Vagina (tissue), 2 donors: Measurements from ENCODE around the gene SLC25A40. TPM values are rescaled to one million over a fixed set of nuclear protein-coding genes. Genes with fewer than 3 reads are reported as not detected.
"Not testable (repeated sequence)": the region's sequence is repeated elsewhere in the genome, so short reads cannot be mapped to it uniquely, and the experiment has no call there.

Experiments
- DNase-seq, 2 donors: peaks; one replicate each; pipeline ENCODE4 v3.0.0-alpha.2; 2017; ENCODE audit errors: extremely low spot score in 2 of 2
- H3K27ac ChIP-seq: fragments of 200-600 bp; sonication (generic); one replicate; pipeline ENCODE4 v1.5.1; 2019
- H3K27me3 ChIP-seq: fragments of 200-600 bp; sonication (generic); one replicate; pipeline ENCODE4 v1.5.1; 2019
- H3K36me3 ChIP-seq, 2 donors: fragments of 200-600 bp; sonication (generic); one replicate each; pipeline ENCODE4 v1.5.1; 2017 to 2019
- H3K4me1 ChIP-seq: fragments of 200-600 bp; sonication (generic); one replicate; pipeline ENCODE4 v1.5.1; 2019
- H3K4me3 ChIP-seq, 2 donors: fragments of 200-600 bp; sonication (generic); 1 replicate in 1 of 2; 2 replicates in 1 of 2; pipeline ENCODE4 v1.5.1; 2016 to 2019
- H3K9me3 ChIP-seq: fragments of 200-600 bp; sonication (generic); one replicate; pipeline ENCODE4 v1.5.1; 2019
- POLR2A ChIP-seq, 2 donors: fragments of 450-650 bp; IDR thresholded peaks; one replicate each; pipeline ENCODE4 v1.6.1; 2017; ENCODE audit warnings: antibody characterized with exemption in 2 of 2, mild to moderate bottlenecking in 2 of 2, moderate library complexity in 2 of 2
- POLR2AphosphoS5 ChIP-seq, 2 donors: sonication (generic); formaldehyde crosslinking; IDR thresholded peaks; one replicate each; pipeline ENCODE4 v1.9.0; 2017; ENCODE audit warnings: antibody characterized with exemption in 2 of 2, mild to moderate bottlenecking in 2 of 2, low read depth in 1 of 2; ENCODE audit not compliant: insufficient read depth in 1 of 2
- intact Hi-C: fragments of 100-400 bp; cut with DNase I; formaldehyde crosslinking; loops from one replicate; pipeline ENCODE4 v1.15.1; 2023
- total RNA-seq: library from RNA; depleted of rRNA; stranded (reverse); fragments of >200 nt; gene quantifications from one replicate; pipeline ENCODE4 v1.2.3, GENCODE V29; 2016
- TF ChIP-seq, protein P1 (sequence below), 3 experiments: fragments of 450-650 bp in 2 of 3; fragments of 200-600 bp in 1 of 3; sonication (generic) in 1 of 3; IDR thresholded peaks; one replicate each; pipeline ENCODE4 v1.5.1; 2017 to 2019; ENCODE audit warnings: antibody characterized with exemption in 3 of 3, mild to moderate bottlenecking in 2 of 3, moderate library complexity in 2 of 3

SLC25A40 gene
- total RNA-seq, 1 donor from 2014 or later, result 30.0 TPM

DNA sequence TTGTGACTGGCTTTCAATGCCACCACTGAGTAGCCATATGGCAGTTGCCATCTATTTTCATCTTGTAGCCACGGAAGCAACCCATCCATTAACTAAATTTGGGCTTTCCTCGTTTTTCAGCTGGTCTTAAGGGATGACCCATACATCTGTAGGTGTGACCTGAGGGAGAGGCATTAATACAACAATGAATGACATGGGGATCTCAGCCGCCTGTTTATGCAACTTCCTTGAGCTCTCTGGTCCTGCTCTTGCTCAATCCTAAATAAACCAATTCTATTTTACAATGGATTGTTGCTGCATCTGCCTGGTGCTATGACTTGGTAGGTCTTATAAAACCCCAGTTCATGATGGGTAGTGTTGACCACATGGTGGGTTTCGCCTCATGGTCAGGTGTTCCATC lies 36.0 kb upstream of the SLC25A40 start:
- Histone ChIP-seq H3K27me3 (no peaks in the 10 kb centered on the region), H3K4me3 (no peak overlapping the region), H3K9me3 (no peaks in the 10 kb centered on the region), H3K36me3 (no peaks in the 10 kb centered on the region), H3K27ac (no peak overlapping the region), H3K4me1 (no peaks in the 10 kb centered on the region)
- DNase-seq, result no peak
- TF ChIP-seq POLR2A (IDR thresholded peaks at IDR 0.05), result no peak
- TF ChIP-seq, protein P1, sequence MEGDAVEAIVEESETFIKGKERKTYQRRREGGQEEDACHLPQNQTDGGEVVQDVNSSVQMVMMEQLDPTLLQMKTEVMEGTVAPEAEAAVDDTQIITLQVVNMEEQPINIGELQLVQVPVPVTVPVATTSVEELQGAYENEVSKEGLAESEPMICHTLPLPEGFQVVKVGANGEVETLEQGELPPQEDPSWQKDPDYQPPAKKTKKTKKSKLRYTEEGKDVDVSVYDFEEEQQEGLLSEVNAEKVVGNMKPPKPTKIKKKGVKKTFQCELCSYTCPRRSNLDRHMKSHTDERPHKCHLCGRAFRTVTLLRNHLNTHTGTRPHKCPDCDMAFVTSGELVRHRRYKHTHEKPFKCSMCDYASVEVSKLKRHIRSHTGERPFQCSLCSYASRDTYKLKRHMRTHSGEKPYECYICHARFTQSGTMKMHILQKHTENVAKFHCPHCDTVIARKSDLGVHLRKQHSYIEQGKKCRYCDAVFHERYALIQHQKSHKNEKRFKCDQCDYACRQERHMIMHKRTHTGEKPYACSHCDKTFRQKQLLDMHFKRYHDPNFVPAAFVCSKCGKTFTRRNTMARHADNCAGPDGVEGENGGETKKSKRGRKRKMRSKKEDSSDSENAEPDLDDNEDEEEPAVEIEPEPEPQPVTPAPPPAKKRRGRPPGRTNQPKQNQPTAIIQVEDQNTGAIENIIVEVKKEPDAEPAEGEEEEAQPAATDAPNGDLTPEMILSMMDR (IDR thresholded peaks at IDR 0.05), result no peak
- no peak for TF ChIP-seq POLR2AphosphoS5 (IDR thresholded peaks at IDR 0.05; ENCODE audit: insufficient read depth in 1 of 2, low read depth in 1 of 2)
- intact Hi-C loops, result no loop called here

DNA sequence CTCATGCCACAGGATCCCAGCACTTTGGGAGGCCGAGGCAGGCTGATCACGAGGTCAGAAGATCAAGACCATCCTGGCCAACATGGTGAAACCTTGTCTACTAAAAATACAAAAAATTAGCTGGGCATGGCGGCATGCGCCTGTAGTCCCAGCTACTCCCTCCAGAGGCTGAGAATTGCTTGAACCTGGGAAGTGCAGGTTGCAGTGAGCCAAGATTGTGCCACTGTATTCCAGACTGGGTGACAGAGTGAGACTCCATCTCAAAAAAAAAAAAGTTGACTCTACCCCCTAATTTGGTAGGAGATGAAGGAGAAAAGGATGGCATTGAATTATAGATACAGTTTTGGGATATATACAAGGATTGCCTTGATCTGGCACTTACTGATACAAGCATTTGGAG lies 32.7 kb upstream of the SLC25A40 start:
- DNase-seq, intact Hi-C loops, H3K27ac ChIP-seq, H3K9me3 ChIP-seq, H3K27me3 ChIP-seq, H3K4me1 ChIP-seq, H3K36me3 ChIP-seq, H3K4me3 ChIP-seq: not testable (repeated sequence)

DNA sequence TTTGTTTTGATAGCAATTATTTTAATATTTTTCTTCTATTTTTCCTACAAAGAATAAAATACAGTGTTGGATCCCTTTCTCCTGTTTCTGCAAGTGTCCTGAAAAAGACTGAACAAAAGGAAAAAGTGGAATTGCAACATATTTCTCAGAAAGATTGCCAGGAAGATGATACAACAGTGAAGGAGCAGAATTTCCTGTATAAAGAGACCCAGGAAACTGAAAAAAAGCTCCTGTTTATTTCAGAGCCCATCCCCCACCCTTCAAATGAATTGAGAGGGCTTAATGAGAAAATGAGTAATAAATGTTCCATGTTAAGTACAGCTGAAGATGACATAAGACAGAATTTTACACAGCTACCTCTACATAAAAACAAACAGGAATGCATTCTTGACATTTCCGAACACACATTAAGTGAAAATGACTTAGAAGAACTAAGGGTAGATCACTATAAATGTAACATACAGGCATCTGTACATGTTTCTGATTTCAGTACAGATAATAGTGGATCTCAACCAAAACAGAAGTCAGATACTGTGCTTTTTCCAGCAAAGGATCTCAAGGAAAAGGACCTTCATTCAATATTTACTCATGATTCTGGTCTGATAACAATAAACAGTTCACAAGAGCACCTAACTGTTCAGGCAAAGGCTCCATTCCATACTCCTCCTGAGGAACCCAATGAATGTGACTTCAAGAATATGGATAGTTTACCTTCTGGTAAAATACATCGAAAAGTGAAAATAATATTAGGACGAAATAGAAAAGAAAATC lies 31.2 kb upstream of the SLC25A40 start:
- DNase-seq, H3K9me3 ChIP-seq, H3K27ac ChIP-seq, H3K4me1 ChIP-seq, H3K4me3 ChIP-seq, H3K27me3 ChIP-seq, intact Hi-C loops, H3K36me3 ChIP-seq: not testable (repeated sequence)

GRCh38 chr7:87899255-87899654 lies 23.1 kb upstream of the SLC25A40 start:
- Histone ChIP-seq H3K4me3 (no peak overlapping the region), H3K9me3 (no peaks in the 10 kb centered on the region), H3K36me3 (peaks cover 0 to 13% of the 10 kb centered on the region in 2 donors), H3K27me3 (no peaks in the 10 kb centered on the region), H3K4me1 (no peaks in the 10 kb centered on the region), H3K27ac (no peak overlapping the region)
- intact Hi-C loops, result no loop called here
- no peak for DNase-seq
- TF ChIP-seq POLR2A (IDR thresholded peaks at IDR 0.05), result no peak
- TF ChIP-seq, protein P1 (IDR thresholded peaks at IDR 0.05), result no peak
- TF ChIP-seq POLR2AphosphoS5 (IDR thresholded peaks at IDR 0.05; ENCODE audit: insufficient read depth in 1 of 2, low read depth in 1 of 2), result no peak

DNA sequence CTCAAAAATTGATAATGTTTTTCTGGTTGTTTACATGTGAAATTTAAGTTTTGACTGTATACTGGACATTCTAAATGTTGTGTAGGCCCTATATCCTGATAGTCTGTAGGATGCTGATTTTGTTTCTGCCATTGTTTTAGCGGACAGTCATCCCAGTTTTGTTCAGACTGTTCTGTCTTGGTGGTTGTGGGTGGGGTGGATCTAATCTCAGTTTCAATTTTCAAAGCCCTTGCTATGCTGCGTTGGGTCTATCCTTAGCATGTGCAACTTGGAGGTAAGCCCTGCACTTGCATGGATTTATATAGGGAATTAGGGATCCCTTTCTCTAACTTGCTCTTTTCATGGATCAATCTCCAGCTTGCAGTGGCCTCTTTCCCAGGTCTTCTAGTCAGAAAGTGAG lies 19.2 kb upstream of the SLC25A40 start:
- H3K9me3 ChIP-seq, result no peaks in the 10 kb centered on the region
- H3K4me3 ChIP-seq, result no peak overlapping the region
- H3K36me3 ChIP-seq, result peaks cover 0 to 7% of the 10 kb centered on the region in 2 donors
- TF ChIP-seq POLR2AphosphoS5 (IDR thresholded peaks at IDR 0.05; ENCODE audit: insufficient read depth in 1 of 2, low read depth in 1 of 2), result no peak
- TF ChIP-seq, protein P1 (IDR thresholded peaks at IDR 0.05), result no peak
- no peak for TF ChIP-seq POLR2A (IDR thresholded peaks at IDR 0.05)
- H3K27me3 ChIP-seq, result no peaks in the 10 kb centered on the region
- no peak overlapping the region for H3K27ac ChIP-seq
- no peaks in the 10 kb centered on the region for H3K4me1 ChIP-seq
- intact Hi-C loops, result no loop called here
- DNase-seq, result no peak

- Histone ChIP-seq H3K36me3 (no peaks in the 10 kb centered on the region), H3K4me1 (no peaks in the 10 kb centered on the region), H3K9me3 (no peaks in the 10 kb centered on the region), H3K4me3 (no peak overlapping the region), H3K27me3 (no peaks in the 10 kb centered on the region), H3K27ac (no peak overlapping the region)
- DNase-seq, result no peak
- intact Hi-C loops, result no loop called here
- TF ChIP-seq, protein P1 (IDR thresholded peaks at IDR 0.05), result peak; percentile 24 to 46 (median 31)
- TF ChIP-seq POLR2A (IDR thresholded peaks at IDR 0.05), result no peak
- no peak for TF ChIP-seq POLR2AphosphoS5 (IDR thresholded peaks at IDR 0.05; ENCODE audit: insufficient read depth in 1 of 2, low read depth in 1 of 2)
Measured at GRCh38 chr7:87886875-87887274, 10.7 kb upstream of the SLC25A40 start.
